Measurements from ENCODE around the gene RPLP1. TPM values are rescaled to one million over a fixed set of nuclear protein-coding genes. Genes with fewer than 3 reads are reported as not detected.

Gene RPLP1
- total RNA-seq, 4 donors from 2014 or later: 472 to 728 (median 583) TPM

DNA sequence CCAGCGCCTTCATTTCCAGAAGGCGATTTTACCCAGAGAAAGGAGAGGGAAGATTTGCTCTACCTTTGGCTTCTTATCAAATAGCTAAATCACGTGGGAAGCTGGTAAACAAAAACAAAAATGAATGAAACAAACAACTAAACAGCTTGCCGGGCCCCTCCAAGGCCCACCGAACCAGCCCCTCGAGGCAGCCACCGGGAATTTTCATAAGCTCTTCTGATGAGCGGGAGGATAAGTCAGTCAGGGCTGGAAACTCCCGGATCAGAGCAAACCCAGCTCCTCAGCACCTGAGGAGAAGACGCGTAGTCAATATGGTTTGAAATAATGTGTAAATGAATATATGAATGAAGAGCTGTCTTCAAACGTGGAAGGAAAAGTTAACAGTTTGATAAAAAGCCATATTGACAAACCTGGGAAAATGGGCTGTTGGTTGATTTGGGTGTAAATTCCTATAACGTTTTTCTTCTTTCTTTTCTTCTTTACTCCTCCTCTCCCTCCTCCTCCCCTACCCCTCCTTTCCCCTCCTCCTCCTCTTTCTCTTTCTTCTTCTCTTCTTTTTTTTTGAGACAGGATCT, 10.7 kb downstream of the RPLP1 start:
- TF ChIP-seq CTCF (IDR thresholded peaks at IDR 0.05; ENCODE audit: low read depth): no peak

DNA sequence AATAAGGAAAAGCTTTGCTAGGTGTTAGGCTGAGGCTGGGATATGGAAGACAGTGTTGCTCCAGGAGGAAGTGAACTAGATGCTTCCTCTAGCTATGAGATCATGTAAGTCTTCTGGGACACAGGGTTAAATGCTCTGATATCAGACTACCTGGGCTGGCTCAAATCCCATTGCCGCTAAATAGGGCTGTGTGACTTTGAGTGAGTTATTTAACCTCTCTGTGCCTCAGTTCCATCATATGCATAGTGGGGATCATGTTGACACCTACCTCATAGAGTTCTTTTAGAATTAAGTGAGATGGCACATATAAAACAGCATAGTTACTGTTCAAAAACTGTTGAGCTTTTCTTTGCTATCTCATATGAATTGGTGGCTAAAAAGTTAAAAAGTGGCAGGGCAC, 12.6 kb downstream of the RPLP1 start:
- no peak for TF ChIP-seq CTCF (IDR thresholded peaks at IDR 0.05; ENCODE audit: low read depth)

DNA sequence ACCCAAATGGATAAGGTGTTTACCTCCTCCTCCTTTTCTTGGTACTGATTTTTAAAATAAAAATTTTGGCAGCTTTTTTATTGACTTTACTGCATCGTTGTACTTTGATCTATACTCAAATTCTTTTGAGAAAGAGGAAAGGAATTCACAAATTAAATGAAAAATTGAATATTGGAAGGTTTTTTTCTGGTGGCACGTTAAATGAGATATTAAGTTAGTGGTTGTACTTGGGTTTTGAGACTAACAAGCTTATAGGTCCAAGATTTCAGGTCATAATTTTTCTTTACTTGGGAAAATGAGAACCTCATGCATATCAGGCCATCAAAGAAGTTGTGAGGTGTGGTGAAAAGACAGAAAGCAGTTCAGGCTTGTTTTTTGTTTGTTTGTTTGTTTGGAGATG, 14.1 kb downstream of the RPLP1 start:
- no peak for TF ChIP-seq CTCF (IDR thresholded peaks at IDR 0.05; ENCODE audit: low read depth)

GRCh38 chr15:69467636-69468035, 15.0 kb downstream of the RPLP1 start:
- TF ChIP-seq CTCF (IDR thresholded peaks at IDR 0.05; ENCODE audit: low read depth): no peak

DNA sequence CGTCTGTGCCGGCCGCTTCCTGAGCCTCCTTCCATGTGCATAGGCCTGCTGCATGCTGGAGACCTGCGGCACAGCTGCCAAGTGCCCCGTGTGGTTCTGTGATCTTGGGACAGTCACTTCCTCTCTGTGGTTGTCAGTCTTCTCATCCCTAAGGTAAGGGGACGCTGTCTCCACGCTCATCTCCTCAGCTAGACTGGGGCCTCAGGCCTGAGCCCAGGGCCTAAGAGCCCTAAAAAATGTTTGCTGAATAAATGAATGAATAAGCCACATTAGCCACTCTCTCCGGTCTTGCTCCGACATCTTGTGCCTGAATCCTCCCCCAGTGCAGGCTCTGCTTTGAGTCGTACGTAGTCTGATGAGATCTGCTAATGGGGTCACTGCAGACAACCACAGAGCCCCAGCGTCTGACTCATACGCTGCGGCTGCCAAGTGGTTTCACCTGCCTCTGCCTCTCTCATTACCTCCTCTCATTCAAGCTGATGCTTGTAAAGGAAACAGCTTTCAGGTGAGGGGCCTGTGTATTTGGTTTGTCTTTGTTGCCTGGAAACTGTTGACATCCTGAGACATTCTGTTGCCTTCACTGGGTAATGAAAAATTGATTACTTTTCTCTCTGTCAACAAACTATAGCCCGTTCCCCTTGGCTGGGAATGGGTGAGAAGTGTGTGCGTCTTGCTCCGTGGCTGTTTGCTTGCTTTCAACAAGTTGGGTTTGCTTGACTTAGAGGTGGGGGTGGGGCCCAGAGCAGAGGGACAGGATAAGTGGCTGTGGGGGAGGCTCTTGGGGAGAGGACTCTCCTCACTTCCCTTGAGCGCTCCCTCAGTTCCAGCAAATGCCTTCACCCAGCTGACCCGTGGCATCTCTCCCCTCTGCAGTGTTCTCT, 15.9 kb downstream of the RPLP1 start:
- TF ChIP-seq CTCF (IDR thresholded peaks at IDR 0.05; ENCODE audit: low read depth): no peak

GRCh38 chr15:69469467-69470201, 17.0 kb downstream of the RPLP1 start:
- TF ChIP-seq CTCF (IDR thresholded peaks at IDR 0.05; ENCODE audit: low read depth): no peak

DNA sequence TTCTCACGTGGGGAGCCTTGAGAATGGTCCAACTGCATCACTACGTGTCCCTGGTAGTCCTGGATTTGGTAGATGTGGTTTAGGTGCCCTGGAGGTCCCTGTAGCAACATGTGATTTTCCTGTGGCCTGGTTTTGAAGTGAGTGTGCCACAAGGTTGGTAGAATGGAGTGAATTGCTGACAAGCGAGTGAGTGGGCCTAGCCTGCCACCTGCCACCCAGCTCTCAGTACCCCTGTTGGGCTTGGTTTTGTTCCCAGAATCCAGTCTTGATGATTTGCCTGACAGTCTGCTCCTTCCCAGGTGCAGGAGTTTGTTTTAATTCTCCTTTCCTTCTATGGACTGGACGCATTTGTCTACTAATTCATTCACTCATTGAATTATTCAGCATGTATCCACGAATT, 19.4 kb downstream of the RPLP1 start:
- no peak for TF ChIP-seq CTCF (IDR thresholded peaks at IDR 0.05; ENCODE audit: low read depth)

Measured in subcutaneous adipose tissue (tissue), 4 donors.